Measurements from ENCODE around the gene CMTR1.

- TF ChIP-seq CTCF (IDR thresholded peaks at IDR 0.05), result no peak
- TF ChIP-seq ZFX (IDR thresholded peaks at IDR 0.05; ENCODE audit: borderline replicate concordance), result no peak
Observed at GRCh38 chr6:37516076-37516919, 83.3 kb downstream of the CMTR1 start.

Data from 22Rv1 (cell line).